Subcutaneous abdominal adipose tissue (tissue), 5 donors: ENCODE data around the gene RNFT2.

Experiments used
- H3K27ac ChIP-seq: one replicate; pipeline ENCODE4 v1.7.0; 2013; ENCODE audit warnings: low read depth, mild to moderate bottlenecking, inconsistent platforms, low read length, moderate library complexity
- H3K27me3 ChIP-seq, 5 donors: one replicate each; pipeline ENCODE4 v1.7.0; 2013; ENCODE audit warnings: low read length in 5 of 5, inconsistent platforms in 1 of 5; ENCODE audit not compliant: control insufficient read depth in 5 of 5, insufficient read depth in 4 of 5
- H3K36me3 ChIP-seq, 5 donors: one replicate each; pipeline ENCODE4 v1.7.0; 2013; ENCODE audit warnings: low read length in 5 of 5; ENCODE audit not compliant: control insufficient read depth in 5 of 5, insufficient read depth in 5 of 5
- H3K4me1 ChIP-seq, 5 donors: one replicate each; pipeline ENCODE4 v1.7.0; 2013; ENCODE audit warnings: low read length in 5 of 5, mild to moderate bottlenecking in 3 of 5, moderate library complexity in 1 of 5; ENCODE audit not compliant: control insufficient read depth in 5 of 5, insufficient read depth in 5 of 5
- H3K4me3 ChIP-seq, 5 donors: one replicate each; pipeline ENCODE4 v1.7.0; 2013; ENCODE audit warnings: low read length in 5 of 5, low read depth in 1 of 5
- H3K9ac ChIP-seq, 5 donors: one replicate each; pipeline ENCODE4 v1.7.0; 2013; ENCODE audit warnings: low read length in 5 of 5, mild to moderate bottlenecking in 4 of 5, moderate library complexity in 3 of 5
- H3K9me3 ChIP-seq, 5 donors: one replicate each; pipeline ENCODE4 v1.7.0; 2013; ENCODE audit warnings: low read length in 5 of 5; ENCODE audit not compliant: control insufficient read depth in 5 of 5
- donor health status: healthy.
- donor health status: healthy.
- donor health status: healthy.
- donor health status: healthy.
- donor health status: healthy.

The RNFT2 gene, protein sequence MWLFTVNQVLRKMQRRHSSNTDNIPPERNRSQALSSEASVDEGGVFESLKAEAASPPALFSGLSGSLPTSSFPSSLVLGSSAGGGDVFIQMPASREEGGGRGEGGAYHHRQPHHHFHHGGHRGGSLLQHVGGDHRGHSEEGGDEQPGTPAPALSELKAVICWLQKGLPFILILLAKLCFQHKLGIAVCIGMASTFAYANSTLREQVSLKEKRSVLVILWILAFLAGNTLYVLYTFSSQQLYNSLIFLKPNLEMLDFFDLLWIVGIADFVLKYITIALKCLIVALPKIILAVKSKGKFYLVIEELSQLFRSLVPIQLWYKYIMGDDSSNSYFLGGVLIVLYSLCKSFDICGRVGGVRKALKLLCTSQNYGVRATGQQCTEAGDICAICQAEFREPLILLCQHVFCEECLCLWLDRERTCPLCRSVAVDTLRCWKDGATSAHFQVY

DNA sequence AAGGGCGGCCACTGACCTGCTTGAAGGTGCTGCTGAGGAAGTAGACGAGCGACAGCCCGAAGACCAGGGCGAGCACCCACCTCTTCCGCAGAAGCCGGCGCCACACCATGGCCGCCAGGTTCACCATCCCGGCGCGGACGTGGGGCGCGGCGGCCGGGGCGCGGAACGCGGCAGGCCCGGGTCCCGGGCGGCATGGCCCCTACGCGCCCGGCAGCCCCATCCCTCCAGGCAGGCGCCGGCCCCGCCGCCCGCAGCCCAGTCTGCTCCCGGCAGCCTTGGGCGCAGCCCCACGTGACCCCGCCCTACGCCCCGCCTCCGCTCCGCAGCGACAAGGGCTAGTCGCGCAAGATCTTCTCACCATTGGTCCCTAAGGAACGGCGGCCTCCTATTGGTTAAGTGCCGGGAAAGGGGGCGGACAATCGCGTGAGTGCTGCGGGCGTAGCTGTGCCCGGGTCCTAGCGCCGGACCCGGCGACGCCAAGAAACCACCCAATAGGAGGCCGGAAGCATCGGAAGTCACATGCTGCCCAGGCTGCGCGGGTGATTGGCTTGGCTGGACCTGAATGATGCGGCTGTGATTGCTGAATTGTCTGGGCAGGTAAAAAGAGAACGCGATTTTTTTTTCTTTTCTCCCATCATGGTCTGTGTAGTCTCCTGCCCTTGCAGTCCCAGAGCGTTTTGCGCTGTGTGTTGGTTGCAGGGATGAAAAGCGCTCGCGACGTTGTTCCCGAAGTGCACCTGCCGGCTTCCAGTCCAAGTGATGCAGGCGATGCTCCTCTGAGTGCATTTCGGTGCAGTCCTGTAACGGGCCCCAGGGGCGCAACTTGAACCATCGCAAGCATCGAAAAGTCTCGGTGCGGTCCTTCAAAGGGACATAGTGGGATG, at the start of gene RNFT2, which contains the start of gene SPRING1:
RNFT2 (plus strand) TSS at position 542 of the 884 bp plus-strand sequence. CDS start 2,183 bp downstream, outside the sequence.
SPRING1 (minus strand) TSS at position 296 of the 884 bp plus-strand sequence; CDS start at position 127, 169 bp downstream.
- Histone ChIP-seq H3K27me3 (no peaks in the 10 kb centered on the region), H3K9me3 (no peaks in the 10 kb centered on the region), H3K4me1 (peaks cover 0 to 26% (median 21%) of the 10 kb centered on the region in 5 donors), H3K4me3 (peak within 1 kb of the TSS; percentile 97 to 100 (median 98)), H3K27ac (peak within 1 kb of the TSS; percentile 60), H3K9ac (peak within 1 kb of the TSS; percentile 65 to 94 (median 90)), H3K36me3 (peaks cover 9 to 17% (median 10%) of the 10 kb centered on the region in 5 donors)

DNA sequence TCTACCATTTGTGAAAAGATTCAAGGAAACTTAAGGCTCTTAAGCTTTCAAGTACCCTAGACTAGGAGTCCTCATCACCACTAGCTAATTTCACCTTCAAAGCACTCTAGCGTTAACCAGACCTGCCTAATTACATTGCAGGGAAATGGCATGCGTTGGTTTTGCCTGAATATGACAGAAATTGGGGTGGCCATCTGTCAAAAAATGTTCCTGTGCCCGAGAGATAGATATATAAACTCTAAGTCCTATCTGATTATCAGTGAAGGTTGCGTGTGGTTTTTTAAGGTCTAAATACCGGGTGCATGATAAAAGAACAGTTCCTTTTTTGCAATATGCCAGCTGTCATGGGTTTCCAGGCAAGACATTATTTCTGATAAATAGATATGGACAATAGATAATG, 48.6 kb upstream of the RNFT2 start:
- no peaks in the 10 kb centered on the region for H3K36me3 ChIP-seq
- no peak overlapping the region for H3K4me3 ChIP-seq
- no peak overlapping the region for H3K9ac ChIP-seq
- peaks cover 0 to 28% (median 13%) of the 10 kb centered on the region in 5 donors for H3K4me1 ChIP-seq
- H3K27ac ChIP-seq: no peak overlapping the region
- peaks cover 11 to 16% (median 13%) of the 10 kb centered on the region in 5 donors for H3K27me3 ChIP-seq
- no peaks in the 10 kb centered on the region for H3K9me3 ChIP-seq

DNA sequence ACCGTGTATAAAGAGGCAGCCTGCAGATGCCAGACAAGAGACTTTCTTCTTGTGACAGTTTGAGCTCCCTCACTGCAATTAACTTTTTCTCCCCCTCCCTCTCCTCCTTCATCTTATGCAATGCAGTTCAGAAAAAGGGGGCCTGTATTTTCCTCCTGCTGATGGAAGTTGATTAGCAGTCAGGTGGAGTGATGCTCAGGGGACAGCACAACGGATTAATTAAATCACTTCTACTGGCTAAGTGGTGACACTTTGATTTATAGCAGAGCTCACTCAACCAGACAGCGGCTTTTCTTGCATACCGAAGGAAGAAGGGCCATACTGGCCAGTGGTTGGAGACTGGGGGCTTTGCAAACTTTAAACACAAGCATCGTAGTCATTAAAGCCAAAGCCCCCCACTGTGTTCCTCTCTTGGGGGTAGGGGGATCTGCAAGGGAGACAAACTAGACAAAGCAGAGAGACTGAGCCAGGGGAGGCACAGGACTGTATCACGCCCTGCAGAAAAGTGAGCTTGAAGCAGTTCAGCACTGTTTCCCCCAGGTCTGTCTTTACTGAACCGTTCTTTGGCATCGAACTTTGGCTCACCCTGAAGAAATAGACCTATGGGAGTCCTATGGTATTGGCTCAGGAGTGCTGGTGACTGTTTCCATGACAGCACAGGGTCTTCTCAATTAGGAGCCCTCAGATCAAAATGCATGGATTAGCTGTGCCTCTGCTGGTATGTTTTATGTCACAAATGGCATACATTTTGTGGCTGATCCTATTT, 48.0 kb upstream of the RNFT2 start:
- H3K9me3 ChIP-seq: no peaks in the 10 kb centered on the region
- peaks cover 11 to 17% (median 13%) of the 10 kb centered on the region in 5 donors for H3K27me3 ChIP-seq
- no peak overlapping the region for H3K27ac ChIP-seq
- no peak overlapping the region for H3K9ac ChIP-seq
- H3K4me1 ChIP-seq: peaks cover 0 to 34% (median 13%) of the 10 kb centered on the region in 5 donors
- no peak overlapping the region for H3K4me3 ChIP-seq
- H3K36me3 ChIP-seq: no peaks in the 10 kb centered on the region

DNA sequence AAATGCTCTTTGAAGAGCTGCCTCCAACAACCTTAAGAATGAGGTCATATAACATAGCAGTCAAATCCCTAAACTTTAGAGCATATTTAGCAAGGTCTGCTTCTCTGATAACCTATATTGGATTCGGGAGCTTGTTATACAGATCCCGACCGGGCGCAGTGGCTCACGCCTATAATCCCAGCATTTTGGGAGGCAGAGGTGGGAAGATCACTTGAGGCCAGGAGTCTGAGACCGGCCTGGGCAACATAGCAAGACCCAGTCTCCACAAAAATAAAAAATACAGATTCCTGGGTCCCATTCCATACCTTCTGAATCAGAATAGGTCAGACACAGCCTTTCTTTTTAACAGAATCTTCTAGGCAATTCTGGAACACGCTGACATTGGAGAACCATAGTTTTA, 46.9 kb upstream of the RNFT2 start:
- Histone ChIP-seq H3K9me3 (no peaks in the 10 kb centered on the region), H3K27ac (no peak overlapping the region), H3K36me3 (no peaks in the 10 kb centered on the region), H3K9ac (no peak overlapping the region), H3K4me3 (no peak overlapping the region), H3K27me3 (peaks cover 11 to 17% (median 13%) of the 10 kb centered on the region in 5 donors), H3K4me1 (peaks cover 0 to 36% (median 13%) of the 10 kb centered on the region in 5 donors)

DNA sequence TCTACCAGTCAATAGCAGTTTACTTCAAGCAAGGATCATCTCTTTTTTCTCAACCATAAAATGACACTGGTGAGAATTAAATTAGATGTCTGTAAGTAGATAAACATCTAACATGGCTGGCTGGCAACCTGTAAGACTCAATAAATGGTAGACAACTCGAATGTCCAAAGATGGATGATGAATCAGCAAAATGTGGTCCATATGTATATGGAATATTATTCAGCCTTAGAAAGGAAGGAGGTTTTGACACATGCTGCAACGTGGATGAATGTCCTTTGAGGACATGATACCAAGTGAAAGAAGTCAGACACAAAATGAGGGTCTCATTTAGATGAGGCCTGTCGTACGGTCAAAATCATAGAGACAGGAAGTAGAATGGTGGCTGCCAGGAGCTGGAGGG, 46.5 kb upstream of the RNFT2 start:
- Histone ChIP-seq H3K9me3 (no peaks in the 10 kb centered on the region), H3K9ac (no peak overlapping the region), H3K4me3 (no peak overlapping the region), H3K4me1 (peaks cover 0 to 36% (median 13%) of the 10 kb centered on the region in 5 donors), H3K27me3 (peaks cover 11 to 17% (median 13%) of the 10 kb centered on the region in 5 donors), H3K36me3 (no peaks in the 10 kb centered on the region), H3K27ac (no peak overlapping the region)

DNA sequence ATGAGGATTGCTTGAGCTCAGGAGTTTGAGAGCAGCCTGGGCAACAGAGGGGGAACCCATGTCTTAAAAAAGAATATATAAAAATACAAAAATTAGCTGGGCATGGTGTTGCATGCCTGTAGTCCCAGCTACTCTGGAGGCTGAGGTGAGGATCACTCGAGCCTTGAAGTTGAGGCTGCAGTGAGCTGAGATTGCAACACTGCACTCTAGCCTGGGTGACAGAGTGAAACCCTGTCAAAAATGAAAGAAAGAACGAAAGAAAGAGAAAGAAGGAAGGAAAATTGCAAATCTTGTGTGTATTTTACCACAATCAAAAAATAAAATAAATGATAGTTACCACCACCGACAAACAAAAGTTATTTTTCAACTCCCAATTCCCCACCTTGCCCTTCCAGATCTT, 45.5 kb upstream of the RNFT2 start:
- peaks cover 0 to 34% (median 13%) of the 10 kb centered on the region in 5 donors for H3K4me1 ChIP-seq
- no peaks in the 10 kb centered on the region for H3K36me3 ChIP-seq
- no peak overlapping the region for H3K9ac ChIP-seq
- H3K27me3 ChIP-seq: peaks cover 11 to 17% (median 13%) of the 10 kb centered on the region in 5 donors
- no peak overlapping the region for H3K27ac ChIP-seq
- no peak overlapping the region for H3K4me3 ChIP-seq
- H3K9me3 ChIP-seq: no peaks in the 10 kb centered on the region

DNA sequence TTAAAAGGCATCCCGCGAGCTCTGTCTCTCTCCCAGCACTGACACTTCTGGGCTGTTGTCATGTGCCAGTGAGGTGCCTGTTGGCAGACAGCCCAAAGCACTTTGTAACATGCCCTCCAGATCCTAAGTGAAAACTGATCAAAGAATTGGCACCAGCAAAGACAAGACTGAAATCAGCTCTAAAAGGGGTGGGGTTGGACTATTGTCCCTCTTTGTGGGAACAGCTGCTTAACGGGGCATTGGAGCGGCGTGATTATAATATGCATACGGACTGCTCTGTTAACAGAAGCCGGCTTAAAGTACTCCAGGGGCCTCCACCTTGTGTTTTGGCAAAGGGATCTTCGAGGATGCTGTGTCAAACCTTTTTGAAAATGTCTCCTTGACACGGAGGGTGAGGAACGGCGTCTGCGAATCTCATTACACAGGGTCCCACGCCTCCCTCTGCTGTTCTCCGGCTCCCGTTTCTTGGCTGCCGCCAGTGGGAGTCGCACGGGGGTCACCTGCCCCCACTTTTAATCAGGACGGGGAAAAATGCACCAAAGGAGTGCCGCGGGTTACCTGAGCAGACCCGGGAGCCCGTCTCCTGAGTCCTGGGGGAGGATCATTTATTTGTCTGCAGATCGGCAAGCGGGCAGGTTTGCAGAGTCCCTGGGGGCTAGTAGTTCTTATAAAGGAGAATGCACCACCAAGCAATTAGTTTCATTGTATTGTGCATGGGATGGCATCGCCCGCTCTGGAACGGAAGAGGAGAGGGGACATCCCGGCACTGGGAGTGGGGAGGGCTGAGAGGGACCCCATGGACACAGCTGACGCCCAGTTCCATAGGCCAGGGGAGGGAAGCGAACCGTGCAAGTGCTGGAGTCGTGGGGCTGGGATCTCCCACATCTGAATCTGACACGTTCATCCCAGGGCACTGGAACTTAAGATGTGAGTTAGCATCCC, 44.6 kb upstream of the RNFT2 start:
- no peaks in the 10 kb centered on the region for H3K9me3 ChIP-seq
- H3K27me3 ChIP-seq: peaks cover 11 to 17% (median 13%) of the 10 kb centered on the region in 5 donors
- no peaks in the 10 kb centered on the region for H3K36me3 ChIP-seq
- H3K9ac ChIP-seq: peak overlapping the region in 2 of 5 donors; percentile 30 to 43
- H3K4me1 ChIP-seq: peaks cover 0 to 27% (median 13%) of the 10 kb centered on the region in 5 donors
- peak overlapping the region in 4 of 5 donors; percentile 47 to 50 (median 50) for H3K4me3 ChIP-seq
- H3K27ac ChIP-seq: no peak overlapping the region

DNA sequence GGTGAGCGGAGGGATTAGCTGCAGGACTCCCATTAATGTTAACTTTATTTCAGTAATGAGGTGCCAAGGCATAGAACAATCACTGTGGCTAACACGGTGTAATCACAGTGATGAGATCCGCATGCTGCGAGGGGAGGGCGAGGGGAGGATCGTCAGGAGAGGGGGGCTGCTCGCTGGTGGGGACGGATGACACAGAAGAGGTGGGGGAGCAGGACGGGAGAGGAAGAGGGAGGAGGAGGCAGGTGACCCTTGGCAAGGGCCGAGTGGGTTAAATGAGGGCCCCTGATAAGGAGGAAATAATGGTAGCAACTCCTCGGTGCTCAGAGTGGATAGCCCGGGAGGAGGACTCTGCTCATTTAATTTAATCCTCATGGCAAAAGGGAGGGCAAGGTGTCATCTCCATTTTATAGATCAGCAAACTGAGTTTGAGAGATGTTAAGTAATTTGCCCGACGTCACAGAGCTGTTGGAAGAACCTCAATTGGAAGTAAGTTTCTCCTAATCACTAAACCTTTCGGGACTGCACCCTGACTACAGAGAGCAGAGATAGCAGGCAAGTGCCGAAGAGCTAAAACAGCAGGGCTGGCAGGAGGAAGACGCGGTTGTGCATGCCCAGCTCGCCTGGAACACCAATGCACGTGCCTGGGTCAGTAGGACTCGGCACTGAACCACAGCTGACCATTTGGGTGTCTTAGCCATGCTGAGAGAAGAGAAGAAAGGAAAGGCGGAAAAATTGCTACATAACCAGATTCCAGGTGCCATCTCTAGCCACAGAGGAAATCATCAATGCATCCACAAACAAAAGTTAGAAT, 43.3 kb upstream of the RNFT2 start:
- H3K9me3 ChIP-seq: no peaks in the 10 kb centered on the region
- H3K4me3 ChIP-seq: peak overlapping the region in 2 of 5 donors; percentile 47 to 50
- H3K9ac ChIP-seq: no peak overlapping the region
- no peaks in the 10 kb centered on the region for H3K36me3 ChIP-seq
- no peak overlapping the region for H3K27ac ChIP-seq
- H3K4me1 ChIP-seq: peaks cover 0 to 27% (median 13%) of the 10 kb centered on the region in 5 donors
- peaks cover 11 to 17% (median 13%) of the 10 kb centered on the region in 5 donors for H3K27me3 ChIP-seq
